Stomach (tissue), 9 donors: ENCODE results near the gene NUP93. TPM values are rescaled to one million over a fixed set of nuclear protein-coding genes. Genes with fewer than 3 reads are reported as not detected.
A peak's percentile ranks its signal among the peaks of the same experiment; 100 is the strongest.
"Not testable (repeated sequence)": the region's sequence is repeated elsewhere in the genome, so short reads cannot be mapped to it uniquely, and the experiment has no call there.

Experiments used
- DNase-seq, 2 donors: peaks; one replicate each; pipeline versions ENCODE4 v3.0.0 to v3.0.0-alpha.2; 2013 to 2019
- H3K27ac ChIP-seq, 5 donors: fragments of 200-600 bp in 4 of 5; sonication (generic) in 4 of 5; one replicate each; pipeline ENCODE4 v1.5.1; 2013 to 2019; ENCODE audit warnings: mild to moderate bottlenecking in 1 of 5, moderate library complexity in 1 of 5
- H3K27me3 ChIP-seq, 3 donors: fragments of 200-600 bp; sonication (generic); one replicate each; pipeline ENCODE4 v1.5.1; 2017 to 2019; ENCODE audit warnings: mixed run types in 1 of 3
- H3K36me3 ChIP-seq, 4 donors: fragments of 200-600 bp; sonication (generic); 1 replicate in 3 of 4; 2 replicates in 1 of 4; pipeline ENCODE4 v1.5.1; 2016 to 2019
- H3K4me1 ChIP-seq, 4 donors: fragments of 200-600 bp; sonication (generic); one replicate each; pipeline ENCODE4 v1.5.1; 2016 to 2019
- H3K4me3 ChIP-seq, 4 donors: fragments of 200-600 bp; sonication (generic) in 3 of 4; one replicate each; pipeline ENCODE4 v1.5.1; 2016 to 2019; ENCODE audit warnings: mild to moderate bottlenecking in 1 of 4
- H3K9me3 ChIP-seq, 4 donors: fragments of 200-600 bp; sonication (generic); one replicate each; pipeline ENCODE4 v1.5.1; 2016 to 2019
- EP300 ChIP-seq: sonication (generic); formaldehyde crosslinking; IDR thresholded peaks from one replicate; pipeline ENCODE4 v1.6.1; 2017; ENCODE audit warnings: antibody characterized with exemption
- POLR2A ChIP-seq, 4 donors: fragments of 450-650 bp; IDR thresholded peaks; one replicate each; pipeline ENCODE4 v1.6.1; 2016; ENCODE audit warnings: antibody characterized with exemption in 4 of 4, control low read depth in 2 of 4, mild to moderate bottlenecking in 1 of 4, moderate library complexity in 1 of 4
- POLR2AphosphoS5 ChIP-seq, 3 donors: sonication (generic); formaldehyde crosslinking; IDR thresholded peaks; one replicate each; pipeline ENCODE4 v1.6.1; 2016; ENCODE audit warnings: antibody characterized with exemption in 3 of 3
- WGBS, 5 donors: extraction: QIAGEN DNeasy Blood & Tissue Kit in 3 of 5; methylation state at CpG; one replicate each; pipeline versions ENCODE4 v1.1.5 to v1.1.7; 2013 to 2018; 5-methylcytosine and 5-hydroxymethylcytosine counted together
- intact Hi-C: fragments of 100-400 bp; cut with DNase I; formaldehyde crosslinking; loops from one replicate; pipeline ENCODE4 v1.15.1; 2023; ENCODE audit warnings: low total_unique reads
- polyA plus RNA-seq, 3 donors: library from polyadenylated mRNA; stranded (reverse); fragments of 200-250 nt; gene quantifications; one replicate each; pipeline ENCODE4 v1.2.3, GENCODE V29; 2013
- total RNA-seq, 5 donors: library from RNA; depleted of rRNA; stranded (reverse); fragments of >200 nt; gene quantifications; one replicate each; pipeline versions ENCODE4 v1.1.0 to v1.2.3, GENCODE V29; 2014 to 2016
- TF ChIP-seq, protein P1 (sequence below), 7 experiments: fragments of 450-650 bp in 4 of 7; fragments of 200-600 bp in 3 of 7; sonication (generic) in 3 of 7; IDR thresholded peaks; one replicate each; pipeline ENCODE4 v1.5.1; 2016 to 2019; ENCODE audit warnings: antibody characterized with exemption in 7 of 7, control low read depth in 2 of 7, mild to moderate bottlenecking in 1 of 7
- donor health status: healthy with polysubstance abuse.
- donor health status: Bipolar disorder and iron deficiency.
- donor health status: healthy.

NUP93 gene
- total and polyA plus RNA-seq, 8 donors = 26.7 to 184 (median 47.2) TPM

GRCh38 chr16:56865394-56866062 lies 135.6 kb downstream of the NUP93 start:
- no peaks in the 10 kb centered on the region for H3K36me3 ChIP-seq
- 92 to 99% (median 96%) methylated on average over 11 to 13 of the region's 13 CpGs for WGBS, 5 donors
- no peaks in the 10 kb centered on the region for H3K27me3 ChIP-seq
- no peak overlapping the region for H3K4me3 ChIP-seq
- no peak overlapping the region for H3K27ac ChIP-seq
- no peak for DNase-seq
- no peaks in the 10 kb centered on the region for H3K9me3 ChIP-seq
- peaks cover 0 to 16% (median 9%) of the 10 kb centered on the region in 4 donors for H3K4me1 ChIP-seq
- intact Hi-C loops = loop anchor here (5.0 kb wide), 1 partner anchor 87 kb away; no protein-coding TSS in a partner anchor
- TF ChIP-seq EP300 (no peak), POLR2A (IDR thresholded peaks at IDR 0.05) (no peak), POLR2AphosphoS5 (IDR thresholded peaks at IDR 0.05) (no peak)
- TF ChIP-seq, protein P1, sequence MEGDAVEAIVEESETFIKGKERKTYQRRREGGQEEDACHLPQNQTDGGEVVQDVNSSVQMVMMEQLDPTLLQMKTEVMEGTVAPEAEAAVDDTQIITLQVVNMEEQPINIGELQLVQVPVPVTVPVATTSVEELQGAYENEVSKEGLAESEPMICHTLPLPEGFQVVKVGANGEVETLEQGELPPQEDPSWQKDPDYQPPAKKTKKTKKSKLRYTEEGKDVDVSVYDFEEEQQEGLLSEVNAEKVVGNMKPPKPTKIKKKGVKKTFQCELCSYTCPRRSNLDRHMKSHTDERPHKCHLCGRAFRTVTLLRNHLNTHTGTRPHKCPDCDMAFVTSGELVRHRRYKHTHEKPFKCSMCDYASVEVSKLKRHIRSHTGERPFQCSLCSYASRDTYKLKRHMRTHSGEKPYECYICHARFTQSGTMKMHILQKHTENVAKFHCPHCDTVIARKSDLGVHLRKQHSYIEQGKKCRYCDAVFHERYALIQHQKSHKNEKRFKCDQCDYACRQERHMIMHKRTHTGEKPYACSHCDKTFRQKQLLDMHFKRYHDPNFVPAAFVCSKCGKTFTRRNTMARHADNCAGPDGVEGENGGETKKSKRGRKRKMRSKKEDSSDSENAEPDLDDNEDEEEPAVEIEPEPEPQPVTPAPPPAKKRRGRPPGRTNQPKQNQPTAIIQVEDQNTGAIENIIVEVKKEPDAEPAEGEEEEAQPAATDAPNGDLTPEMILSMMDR (IDR thresholded peaks at IDR 0.05) = no peak

GRCh38 chr16:56866955-56867830 lies 137.3 kb downstream of the NUP93 start:
- 39 to 50% (median 47%) methylated on average over 13 to 23 of the region's 23 CpGs for WGBS, 5 donors
- Histone ChIP-seq H3K9me3 (no peaks in the 10 kb centered on the region), H3K36me3 (no peaks in the 10 kb centered on the region), H3K4me1 (peaks cover 0 to 16% (median 9%) of the 10 kb centered on the region in 4 donors), H3K27me3 (no peaks in the 10 kb centered on the region), H3K4me3 (no peak overlapping the region), H3K27ac (no peak overlapping the region)
- DNase-seq = peak; percentile 53 to 83
- intact Hi-C loops = loop anchor here (5.0 kb wide), 1 partner anchor 85 kb away; no protein-coding TSS in a partner anchor
- peak in 1 of 3 donors; percentile 56 for TF ChIP-seq POLR2AphosphoS5 (IDR thresholded peaks at IDR 0.05)
- no peak for TF ChIP-seq EP300
- TF ChIP-seq POLR2A (IDR thresholded peaks at IDR 0.05) = no peak
- TF ChIP-seq, protein P1 (IDR thresholded peaks at IDR 0.05) = peak in 5 of 7 experiments; percentile 57 to 86 (median 83)

GRCh38 chr16:56868175-56868574 lies 138.2 kb downstream of the NUP93 start:
- no peak for DNase-seq
- no peak overlapping the region for H3K4me3 ChIP-seq
- TF ChIP-seq, protein P1 (IDR thresholded peaks at IDR 0.05) = no peak
- no peak for TF ChIP-seq POLR2A (IDR thresholded peaks at IDR 0.05)
- H3K27me3 ChIP-seq = no peaks in the 10 kb centered on the region
- peaks cover 0 to 13% (median 9%) of the 10 kb centered on the region in 4 donors for H3K4me1 ChIP-seq
- no peaks in the 10 kb centered on the region for H3K9me3 ChIP-seq
- no peak overlapping the region for H3K27ac ChIP-seq
- 86 to 96% (median 89%) methylated on average over 4 to 9 of the region's 9 CpGs for WGBS, 5 donors
- intact Hi-C loops = loop anchor here (5.0 kb wide), 1 partner anchor 84 kb away; no protein-coding TSS in a partner anchor
- no peaks in the 10 kb centered on the region for H3K36me3 ChIP-seq

- not testable (repeated sequence) for H3K27me3 ChIP-seq, H3K9me3 ChIP-seq, H3K36me3 ChIP-seq, H3K4me3 ChIP-seq, DNase-seq, H3K27ac ChIP-seq
- WGBS, 5 donors = 88 to 91% (median 90%) methylated on average over 5 of the region's 5 CpGs
- intact Hi-C loops = loop anchor here (5.0 kb wide), 1 partner anchor 84 kb away; no protein-coding TSS in a partner anchor
- peaks cover 0 to 11% (median 9%) of the 10 kb centered on the region in 4 donors for H3K4me1 ChIP-seq
Observed at GRCh38 chr16:56868766-56869165, 138.8 kb downstream of the NUP93 start.
